HepG2 (cell line): ENCODE data around the gene VRK3. TPM values are rescaled to one million over a fixed set of nuclear protein-coding genes. Genes with fewer than 3 reads are reported as not detected.

Source experiments
- AGO2 ChIP-seq: fragments of 200-400 bp; formaldehyde crosslinking; optimal IDR thresholded peaks from 2 replicates; pipeline ENCODE3; 2017; ENCODE audit warnings: mild to moderate bottlenecking, low read depth, low read length, moderate library complexity
- ATF7-NPFF ChIP-seq: sonication (generic); formaldehyde crosslinking; IDR thresholded peaks from 2 replicates; pipeline ENCODE4 v1.8.1; 2023; ENCODE audit warnings: mild to moderate bottlenecking, low read depth, missing genetic modification reagents, moderate library complexity
- CBX5 ChIP-seq: sonication (generic); formaldehyde crosslinking; IDR thresholded peaks from 2 replicates; pipeline ENCODE4 v1.4.0; 2020; ENCODE audit warnings: missing genetic modification reagents, borderline replicate concordance
- ISX ChIP-seq: sonication (generic); formaldehyde crosslinking; conservative IDR thresholded peaks from 2 replicates; pipeline ENCODE4 v1.5.0; 2020; ENCODE audit warnings: missing genetic modification reagents
- KDM3A ChIP-seq: IDR thresholded peaks from 2 replicates; pipeline ENCODE4 v1.6.1; 2018; ENCODE audit warnings: low read depth, missing compliant biosample characterization
- LCORL ChIP-seq, 2 experiments: fragments of 450-650 bp in 1 of 2; sonication (generic) in 1 of 2; formaldehyde crosslinking in 1 of 2; IDR thresholded peaks; 2 replicates each; pipeline versions ENCODE4 v1.5.0 to v1.6.1; 2017 to 2020; ENCODE audit warnings: antibody characterized with exemption in 1 of 2, missing genetic modification reagents in 1 of 2
- NR2F2 ChIP-seq: IDR thresholded peaks from 2 replicates; pipeline ENCODE4 v1.6.1; 2012; ENCODE audit warnings: low read depth, inconsistent platforms, borderline replicate concordance
- SIX1 ChIP-seq: sonication (generic); formaldehyde crosslinking; IDR thresholded peaks from 2 replicates; pipeline ENCODE4 v1.4.0; 2020; ENCODE audit warnings: missing genetic modification reagents, borderline replicate concordance
- SNAI1 ChIP-seq: sonication (generic); formaldehyde crosslinking; IDR thresholded peaks from 2 replicates; pipeline ENCODE4 v1.5.0; 2020; ENCODE audit warnings: mild to moderate bottlenecking, missing genetic modification reagents, borderline replicate concordance
- STAG1 ChIP-seq: sonication (generic); formaldehyde crosslinking; IDR thresholded peaks from 2 replicates; pipeline ENCODE4 v1.4.0; 2020; ENCODE audit warnings: missing genetic modification reagents
- TAF15 ChIP-seq: fragments of 200-400 bp; formaldehyde crosslinking; IDR thresholded peaks from one replicate; pipeline ENCODE4 v1.6.1; 2018; ENCODE audit warnings: mild to moderate bottlenecking, low read depth, low read length; ENCODE audit not compliant: poor library complexity, severe bottlenecking
- ZNF234 ChIP-seq: sonication (generic); formaldehyde crosslinking; conservative IDR thresholded peaks from 2 replicates; pipeline ENCODE4 v1.5.1; 2020; ENCODE audit warnings: mild to moderate bottlenecking, missing genetic modification reagents
- ZNF558 ChIP-seq: sonication (generic); formaldehyde crosslinking; IDR thresholded peaks from 2 replicates; pipeline ENCODE4 v1.9.0; 2022; ENCODE audit warnings: mild to moderate bottlenecking, missing genetic modification reagents, borderline replicate concordance
- ZNF572 ChIP-seq: sonication (generic); formaldehyde crosslinking; IDR thresholded peaks from 2 replicates; pipeline ENCODE4 v1.5.1; 2020; ENCODE audit warnings: mild to moderate bottlenecking, missing genetic modification reagents
- ZNF703 ChIP-seq: sonication (generic); formaldehyde crosslinking; IDR thresholded peaks from 2 replicates; pipeline ENCODE4 v1.5.1; 2020; ENCODE audit warnings: missing genetic modification reagents, mild to moderate bottlenecking, moderate library complexity, borderline replicate concordance
- ZNF776 ChIP-seq: sonication (generic); formaldehyde crosslinking; IDR thresholded peaks from 2 replicates; pipeline ENCODE4 v1.4.0; 2020; ENCODE audit warnings: mild to moderate bottlenecking, missing genetic modification reagents
- ZNF788 ChIP-seq: sonication (generic); formaldehyde crosslinking; IDR thresholded peaks from 2 replicates; pipeline ENCODE4 v1.5.0; 2020; ENCODE audit warnings: mild to moderate bottlenecking, missing genetic modification reagents, borderline replicate concordance
- polyA plus RNA-seq, 8 experiments: library from polyadenylated mRNA; depleted of rRNA in 3 of 8; stranded (reverse) in 7 of 8; unstranded in 1 of 8; fragments of >200 nt; fragmentation: Illumina TruSeq in 4 of 8; extraction: Trizol in 4 of 8; gene quantifications; 2 replicates each; pipeline versions ENCODE4 v1.2.1 to v1.2.3, GENCODE V29; 2011 to 2016; ENCODE audit warnings: low read depth in 4 of 8, missing spikeins in 1 of 8, mixed read lengths in 1 of 8; ENCODE audit not compliant: insufficient read depth in 1 of 8
- total RNA-seq, 5 experiments: library from RNA; depleted of rRNA; stranded (reverse); fragments of >200 nt; fragmentation: Illumina TruSeq; extraction: Trizol; gene quantifications; 2 replicates each; pipeline ENCODE4 v1.2.3, GENCODE V29; 2016; ENCODE audit warnings: low read depth in 1 of 5
- TF ChIP-seq, protein P1 (sequence below): sonication (generic); formaldehyde crosslinking; IDR thresholded peaks from 2 replicates; pipeline ENCODE4 v1.5.0; 2020; ENCODE audit warnings: mild to moderate bottlenecking, missing genetic modification reagents, borderline replicate concordance
- TF ChIP-seq, protein P2 (sequence below), 2 experiments: sonication (generic) in 1 of 2; formaldehyde crosslinking in 1 of 2; IDR thresholded peaks; 2 replicates each; pipeline versions ENCODE4 v1.5.1 to v1.6.1; 2011 to 2020; ENCODE audit warnings: borderline replicate concordance in 1 of 2, low read depth in 1 of 2, low read length in 1 of 2, mild to moderate bottlenecking in 1 of 2, missing genetic modification reagents in 1 of 2, moderate library complexity in 1 of 2

VRK3 gene
- total and polyA plus RNA-seq, 2 of the 13 experiments (the other 11 are each of a cell fraction or from before 2014, with no cell fraction given) = 23.8 to 28.3 TPM

DNA sequence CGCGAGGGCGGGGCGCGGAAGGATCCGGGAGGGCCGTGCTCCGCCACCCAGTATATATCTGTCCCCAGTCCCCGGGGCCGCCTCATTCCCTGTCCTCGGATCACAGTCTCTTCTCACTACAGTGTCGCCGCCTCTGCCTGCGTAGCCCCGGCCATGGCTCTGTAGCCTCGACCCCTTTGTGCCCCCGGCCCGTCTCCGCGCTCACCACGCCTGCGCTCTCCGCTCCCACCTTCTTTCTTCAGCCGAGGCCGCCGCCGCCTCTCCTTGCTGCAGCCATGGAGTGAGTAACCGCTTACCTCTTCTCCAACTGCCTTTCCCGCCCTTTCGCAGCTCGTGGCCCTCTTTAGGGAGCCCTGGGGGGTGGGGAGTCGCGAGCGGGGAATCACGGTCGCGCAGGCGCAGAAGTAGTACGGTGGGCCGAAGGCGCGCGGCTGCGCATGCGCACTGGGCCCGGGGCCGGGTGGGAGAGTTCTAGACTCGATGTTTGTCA, 96.0 kb downstream of the VRK3 start, which contains the start of the genes ATF5 and NUP62 (continued):
- TF ChIP-seq CBX5 (CRISPR knock-in tag) = peak; percentile 60; the same call in 1 of the 2 replicates
- peak; percentile 85; the same call in 1 of the 2 replicates for TF ChIP-seq ZNF776 (CRISPR knock-in tag)
- peak; percentile 95 for TF ChIP-seq AGO2
- 0 out of 2 replicates have a peak, but pooled peaks have one; percentile 59 for TF ChIP-seq ISX (CRISPR knock-in tag)
- TF ChIP-seq ZNF788 = 0 out of 2 replicates have a peak, but pooled peaks have one; percentile 7
- TF ChIP-seq ATF7-NPFF = no peak; the same call in 1 of the 2 replicates
- no peak for TF ChIP-seq TAF15
- TF ChIP-seq ZNF703 (CRISPR knock-in tag) = peak; percentile 92
- TF ChIP-seq, protein P1, sequence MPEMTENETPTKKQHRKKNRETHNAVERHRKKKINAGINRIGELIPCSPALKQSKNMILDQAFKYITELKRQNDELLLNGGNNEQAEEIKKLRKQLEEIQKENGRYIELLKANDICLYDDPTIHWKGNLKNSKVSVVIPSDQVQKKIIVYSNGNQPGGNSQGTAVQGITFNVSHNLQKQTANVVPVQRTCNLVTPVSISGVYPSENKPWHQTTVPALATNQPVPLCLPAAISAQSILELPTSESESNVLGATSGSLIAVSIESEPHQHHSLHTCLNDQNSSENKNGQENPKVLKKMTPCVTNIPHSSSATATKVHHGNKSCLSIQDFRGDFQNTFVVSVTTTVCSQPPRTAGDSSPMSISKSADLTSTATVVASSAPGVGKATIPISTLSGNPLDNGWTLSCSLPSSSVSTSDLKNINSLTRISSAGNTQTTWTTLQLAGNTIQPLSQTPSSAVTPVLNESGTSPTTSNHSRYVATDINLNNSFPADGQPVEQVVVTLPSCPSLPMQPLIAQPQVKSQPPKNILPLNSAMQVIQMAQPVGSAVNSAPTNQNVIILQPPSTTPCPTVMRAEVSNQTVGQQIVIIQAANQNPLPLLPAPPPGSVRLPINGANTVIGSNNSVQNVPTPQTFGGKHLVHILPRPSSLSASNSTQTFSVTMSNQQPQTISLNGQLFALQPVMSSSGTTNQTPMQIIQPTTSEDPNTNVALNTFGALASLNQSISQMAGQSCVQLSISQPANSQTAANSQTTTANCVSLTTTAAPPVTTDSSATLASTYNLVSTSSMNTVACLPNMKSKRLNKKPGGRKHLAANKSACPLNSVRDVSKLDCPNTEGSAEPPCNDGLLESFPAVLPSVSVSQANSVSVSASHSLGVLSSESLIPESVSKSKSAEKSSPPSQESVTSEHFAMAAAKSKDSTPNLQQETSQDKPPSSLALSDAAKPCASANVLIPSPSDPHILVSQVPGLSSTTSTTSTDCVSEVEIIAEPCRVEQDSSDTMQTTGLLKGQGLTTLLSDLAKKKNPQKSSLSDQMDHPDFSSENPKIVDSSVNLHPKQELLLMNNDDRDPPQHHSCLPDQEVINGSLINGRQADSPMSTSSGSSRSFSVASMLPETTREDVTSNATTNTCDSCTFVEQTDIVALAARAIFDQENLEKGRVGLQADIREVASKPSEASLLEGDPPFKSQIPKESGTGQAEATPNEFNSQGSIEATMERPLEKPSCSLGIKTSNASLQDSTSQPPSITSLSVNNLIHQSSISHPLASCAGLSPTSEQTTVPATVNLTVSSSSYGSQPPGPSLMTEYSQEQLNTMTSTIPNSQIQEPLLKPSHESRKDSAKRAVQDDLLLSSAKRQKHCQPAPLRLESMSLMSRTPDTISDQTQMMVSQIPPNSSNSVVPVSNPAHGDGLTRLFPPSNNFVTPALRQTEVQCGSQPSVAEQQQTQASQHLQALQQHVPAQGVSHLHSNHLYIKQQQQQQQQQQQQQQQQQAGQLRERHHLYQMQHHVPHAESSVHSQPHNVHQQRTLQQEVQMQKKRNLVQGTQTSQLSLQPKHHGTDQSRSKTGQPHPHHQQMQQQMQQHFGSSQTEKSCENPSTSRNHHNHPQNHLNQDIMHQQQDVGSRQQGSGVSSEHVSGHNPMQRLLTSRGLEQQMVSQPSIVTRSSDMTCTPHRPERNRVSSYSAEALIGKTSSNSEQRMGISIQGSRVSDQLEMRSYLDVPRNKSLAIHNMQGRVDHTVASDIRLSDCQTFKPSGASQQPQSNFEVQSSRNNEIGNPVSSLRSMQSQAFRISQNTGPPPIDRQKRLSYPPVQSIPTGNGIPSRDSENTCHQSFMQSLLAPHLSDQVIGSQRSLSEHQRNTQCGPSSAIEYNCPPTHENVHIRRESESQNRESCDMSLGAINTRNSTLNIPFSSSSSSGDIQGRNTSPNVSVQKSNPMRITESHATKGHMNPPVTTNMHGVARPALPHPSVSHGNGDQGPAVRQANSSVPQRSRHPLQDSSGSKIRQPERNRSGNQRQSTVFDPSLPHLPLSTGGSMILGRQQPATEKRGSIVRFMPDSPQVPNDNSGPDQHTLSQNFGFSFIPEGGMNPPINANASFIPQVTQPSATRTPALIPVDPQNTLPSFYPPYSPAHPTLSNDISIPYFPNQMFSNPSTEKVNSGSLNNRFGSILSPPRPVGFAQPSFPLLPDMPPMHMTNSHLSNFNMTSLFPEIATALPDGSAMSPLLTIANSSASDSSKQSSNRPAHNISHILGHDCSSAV (CRISPR knock-in tag) = no peak
- peak; percentile 97 for TF ChIP-seq ZNF558
- TF ChIP-seq NR2F2 = no peak
- TF ChIP-seq, protein P2, sequence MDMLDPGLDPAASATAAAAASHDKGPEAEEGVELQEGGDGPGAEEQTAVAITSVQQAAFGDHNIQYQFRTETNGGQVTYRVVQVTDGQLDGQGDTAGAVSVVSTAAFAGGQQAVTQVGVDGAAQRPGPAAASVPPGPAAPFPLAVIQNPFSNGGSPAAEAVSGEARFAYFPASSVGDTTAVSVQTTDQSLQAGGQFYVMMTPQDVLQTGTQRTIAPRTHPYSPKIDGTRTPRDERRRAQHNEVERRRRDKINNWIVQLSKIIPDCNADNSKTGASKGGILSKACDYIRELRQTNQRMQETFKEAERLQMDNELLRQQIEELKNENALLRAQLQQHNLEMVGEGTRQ (IDR thresholded peaks at IDR 0.05; ENCODE audit: low read depth, low read length) = no peak
- TF ChIP-seq, protein P2 (CRISPR knock-in tag; IDR thresholded peaks at IDR 0.05; ENCODE audit: borderline replicate concordance) = no peak; the same call in 1 of the 2 replicates
- TF ChIP-seq STAG1 (CRISPR knock-in tag) = no peak
- TF ChIP-seq LCORL (IDR thresholded peaks at IDR 0.05) = no peak
- TF ChIP-seq LCORL (CRISPR knock-in tag; IDR thresholded peaks at IDR 0.05) = 0 out of 2 replicates have a peak, but pooled peaks have one; percentile 31
- peak; percentile 79; the same call in 1 of the 2 replicates for TF ChIP-seq SNAI1 (CRISPR knock-in tag)
- peak; percentile 96; the same call in 1 of the 2 replicates for TF ChIP-seq ZNF572
- no peak; the same call in 1 of the 2 replicates for TF ChIP-seq SIX1 (CRISPR knock-in tag)
- peak; percentile 81; the same call in 1 of the 2 replicates for TF ChIP-seq ZNF234 (CRISPR knock-in tag)
- no peak; the same call in 1 of the 2 replicates for TF ChIP-seq KDM3A (CRISPR knock-in tag)
